Testis (tissue), 2 donors: ENCODE data around the gene BEST2.

ENCODE experiments used
- POLR2A ChIP-seq: fragments of 450-650 bp; IDR thresholded peaks from one replicate; pipeline ENCODE4 v1.6.1; 2017; ENCODE audit warnings: antibody characterized with exemption, mild to moderate bottlenecking, moderate library complexity
- TF ChIP-seq, protein P1 (sequence below), 3 experiments: fragments of 450-650 bp in 2 of 3; fragments of 200-600 bp in 1 of 3; sonication (generic) in 1 of 3; IDR thresholded peaks; one replicate each; pipeline ENCODE4 v1.5.1; 2016 to 2019; ENCODE audit warnings: antibody characterized with exemption in 3 of 3, mild to moderate bottlenecking in 2 of 3, moderate library complexity in 1 of 3

GRCh38 chr19:12804051-12804450 is 52.5 kb downstream of the BEST2 start:
- TF ChIP-seq, protein P1, sequence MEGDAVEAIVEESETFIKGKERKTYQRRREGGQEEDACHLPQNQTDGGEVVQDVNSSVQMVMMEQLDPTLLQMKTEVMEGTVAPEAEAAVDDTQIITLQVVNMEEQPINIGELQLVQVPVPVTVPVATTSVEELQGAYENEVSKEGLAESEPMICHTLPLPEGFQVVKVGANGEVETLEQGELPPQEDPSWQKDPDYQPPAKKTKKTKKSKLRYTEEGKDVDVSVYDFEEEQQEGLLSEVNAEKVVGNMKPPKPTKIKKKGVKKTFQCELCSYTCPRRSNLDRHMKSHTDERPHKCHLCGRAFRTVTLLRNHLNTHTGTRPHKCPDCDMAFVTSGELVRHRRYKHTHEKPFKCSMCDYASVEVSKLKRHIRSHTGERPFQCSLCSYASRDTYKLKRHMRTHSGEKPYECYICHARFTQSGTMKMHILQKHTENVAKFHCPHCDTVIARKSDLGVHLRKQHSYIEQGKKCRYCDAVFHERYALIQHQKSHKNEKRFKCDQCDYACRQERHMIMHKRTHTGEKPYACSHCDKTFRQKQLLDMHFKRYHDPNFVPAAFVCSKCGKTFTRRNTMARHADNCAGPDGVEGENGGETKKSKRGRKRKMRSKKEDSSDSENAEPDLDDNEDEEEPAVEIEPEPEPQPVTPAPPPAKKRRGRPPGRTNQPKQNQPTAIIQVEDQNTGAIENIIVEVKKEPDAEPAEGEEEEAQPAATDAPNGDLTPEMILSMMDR (IDR thresholded peaks at IDR 0.05) = no peak
- TF ChIP-seq POLR2A = no peak
